Right lung (tissue), 5 donors: ENCODE data around the gene ABHD6. TPM values are rescaled to one million over a fixed set of nuclear protein-coding genes. Genes with fewer than 3 reads are reported as not detected.
"Not testable (repeated sequence)": the region's sequence is repeated elsewhere in the genome, so short reads cannot be mapped to it uniquely, and the experiment has no call there.

Experiments used
- DNase-seq, 2 donors: peaks; one replicate each; pipeline ENCODE4 v3.0.0-alpha.2; 2013
- polyA plus RNA-seq, 5 donors: library from polyadenylated mRNA; unstranded; fragments of 120-200 nt; gene quantifications; one replicate each; pipeline versions ENCODE4 v1.2.1 to v1.2.3, GENCODE V29; 2013; ENCODE audit warnings: inconsistent platforms in 1 of 5, low replicate concordance in 1 of 5; ENCODE audit not compliant: insufficient read length in 5 of 5, insufficient read depth in 1 of 5

ABHD6 gene
- polyA plus RNA-seq, 5 donors: 5.7 to 8.4 (median 7.2) TPM

DNA sequence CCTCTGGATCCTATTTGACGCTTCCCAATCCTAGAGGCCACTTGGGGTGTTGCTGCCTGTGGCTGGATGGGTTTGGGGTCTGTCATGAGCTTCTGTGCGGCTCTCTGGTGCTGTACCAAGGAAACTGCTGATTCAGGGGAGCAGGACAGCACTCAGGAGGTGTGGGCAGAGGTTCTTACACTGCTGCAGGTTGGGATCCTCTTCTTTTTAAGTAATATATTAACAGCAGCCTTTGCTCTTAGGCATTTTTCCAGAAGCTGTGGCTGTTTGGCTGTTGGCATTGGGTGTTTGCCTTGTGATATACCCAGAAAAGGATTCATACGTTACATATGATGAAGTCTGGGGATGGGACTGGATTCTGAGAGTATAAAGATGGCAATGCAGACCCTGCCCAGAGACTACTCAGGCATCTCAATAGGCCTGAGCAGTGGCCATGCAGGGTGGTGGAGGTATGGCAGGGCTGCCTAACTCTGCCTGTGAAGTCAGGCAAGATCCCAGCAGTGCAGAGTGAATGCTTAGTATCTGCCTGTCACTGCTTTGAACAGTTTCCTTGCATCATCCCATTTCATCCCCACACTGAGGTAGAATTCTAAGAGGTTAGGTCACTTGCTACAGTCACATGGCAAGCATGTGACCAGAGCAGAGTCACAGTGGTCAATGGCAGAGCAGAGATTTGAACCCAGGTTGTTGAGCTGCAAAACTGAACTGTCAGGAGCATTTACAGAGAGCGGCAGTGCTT, 3.9 kb downstream of the ABHD6 start:
- no peak for DNase-seq

DNA sequence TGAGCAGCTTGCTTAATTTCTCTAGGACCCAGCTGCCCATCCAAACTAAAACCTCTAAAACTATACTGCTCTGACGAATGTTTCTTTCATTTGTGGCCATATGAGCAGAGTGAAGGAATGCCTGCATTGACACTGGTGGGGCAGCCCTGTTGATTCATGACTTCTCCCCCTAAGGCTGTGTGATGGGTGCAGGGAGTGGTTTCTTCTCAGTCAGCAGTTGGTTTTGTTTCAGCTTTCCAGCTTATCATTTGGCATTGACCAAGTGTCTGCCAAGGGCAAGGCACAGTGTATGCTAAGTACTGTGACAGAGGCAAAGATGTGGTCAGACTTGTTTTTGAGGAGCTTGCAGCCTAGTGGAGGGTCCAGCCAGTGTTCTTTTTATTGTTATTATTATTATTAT, 4.7 kb downstream of the ABHD6 start:
- no peak for DNase-seq

DNA sequence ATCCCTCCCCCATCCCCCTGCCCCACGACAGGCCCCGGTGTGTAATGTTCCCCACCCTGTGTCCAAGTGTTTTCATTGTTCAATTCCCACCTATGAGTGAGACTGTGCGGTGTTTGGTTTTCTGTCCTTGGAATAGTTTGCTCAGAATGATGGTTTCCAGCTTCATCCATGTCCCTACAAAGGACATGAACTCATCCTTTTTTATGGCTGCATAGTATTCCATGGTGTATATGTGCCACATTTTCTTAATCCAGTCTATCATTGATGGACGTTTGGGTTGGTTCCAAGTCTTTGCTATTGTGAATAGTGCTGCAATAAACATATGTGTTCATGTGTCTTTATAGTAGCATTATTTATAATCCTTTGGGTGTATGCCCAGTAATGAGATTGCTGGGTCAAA, 5.3 kb downstream of the ABHD6 start:
- not testable (repeated sequence) for DNase-seq

DNA sequence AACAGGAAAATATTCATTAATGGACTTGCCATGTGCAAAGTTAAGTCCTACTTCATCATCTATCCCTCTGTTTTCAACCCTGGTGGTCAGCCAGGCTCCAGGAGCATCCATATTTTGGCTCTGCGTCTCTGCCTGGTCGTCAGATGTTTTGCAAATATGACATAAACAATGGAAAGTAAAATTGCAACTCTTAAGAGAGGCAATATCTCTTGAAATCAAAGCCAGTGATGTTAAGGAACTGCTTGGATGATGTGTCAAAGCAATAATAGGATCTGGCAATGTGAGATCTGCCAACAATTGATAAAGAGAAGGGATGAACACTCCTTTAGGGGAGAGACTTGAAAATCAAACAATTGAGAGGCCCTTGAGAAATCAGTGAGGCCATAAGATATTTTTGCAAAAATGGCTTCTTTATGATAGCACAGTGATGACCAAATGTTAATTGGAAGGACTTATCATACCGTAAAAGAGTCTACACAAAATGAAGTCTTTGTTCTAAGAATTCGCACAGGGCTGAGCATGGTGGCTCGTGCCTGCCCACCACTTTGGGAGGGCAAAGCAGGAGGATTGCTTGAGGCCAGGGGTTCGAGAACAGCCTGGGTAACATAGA, 6.5 kb downstream of the ABHD6 start:
- DNase-seq: peak in 1 of 2 donors; percentile 21

DNA sequence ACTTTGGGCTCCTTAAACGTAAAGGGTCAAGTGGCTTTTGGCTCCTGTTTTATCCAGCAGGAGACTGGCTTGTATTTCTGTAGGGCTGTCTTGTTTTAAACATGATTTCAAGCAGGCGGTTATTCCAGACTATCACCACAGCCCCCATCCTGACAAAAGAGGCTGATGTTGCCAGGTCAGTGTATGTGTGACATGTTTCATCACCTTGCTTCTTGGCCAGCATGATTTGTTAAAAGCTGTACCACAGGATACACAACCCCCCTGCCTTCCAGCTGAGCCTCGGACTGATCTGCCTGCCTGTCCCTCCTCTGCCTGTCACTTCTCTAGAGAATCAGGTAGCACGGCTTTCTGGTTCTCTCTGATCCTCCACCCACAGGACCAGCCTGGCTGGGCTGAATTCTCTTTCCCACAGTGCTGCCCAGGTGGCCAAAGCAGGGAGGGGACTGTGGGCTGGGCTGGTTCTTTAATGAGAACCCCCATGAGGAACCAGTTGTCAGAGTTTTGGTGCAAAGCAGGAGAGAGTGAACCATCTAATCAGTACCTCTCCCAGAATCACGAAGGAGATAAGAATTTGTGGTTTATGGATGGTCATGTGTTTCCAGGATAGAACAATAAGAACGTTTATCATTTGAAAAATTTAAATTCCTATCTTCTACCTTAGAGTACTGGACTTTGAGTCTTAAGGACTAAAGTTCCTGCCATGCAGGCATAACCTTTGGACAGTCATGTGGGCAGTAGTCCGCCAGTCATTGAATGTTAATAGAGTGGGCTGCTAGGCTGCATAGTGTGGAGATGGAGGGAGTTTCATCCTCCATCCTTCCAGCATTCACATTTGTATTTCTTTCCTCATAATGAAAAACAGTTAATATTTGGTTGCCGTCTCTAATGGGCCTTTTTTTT, 8.8 kb downstream of the ABHD6 start:
- no peak for DNase-seq

DNA sequence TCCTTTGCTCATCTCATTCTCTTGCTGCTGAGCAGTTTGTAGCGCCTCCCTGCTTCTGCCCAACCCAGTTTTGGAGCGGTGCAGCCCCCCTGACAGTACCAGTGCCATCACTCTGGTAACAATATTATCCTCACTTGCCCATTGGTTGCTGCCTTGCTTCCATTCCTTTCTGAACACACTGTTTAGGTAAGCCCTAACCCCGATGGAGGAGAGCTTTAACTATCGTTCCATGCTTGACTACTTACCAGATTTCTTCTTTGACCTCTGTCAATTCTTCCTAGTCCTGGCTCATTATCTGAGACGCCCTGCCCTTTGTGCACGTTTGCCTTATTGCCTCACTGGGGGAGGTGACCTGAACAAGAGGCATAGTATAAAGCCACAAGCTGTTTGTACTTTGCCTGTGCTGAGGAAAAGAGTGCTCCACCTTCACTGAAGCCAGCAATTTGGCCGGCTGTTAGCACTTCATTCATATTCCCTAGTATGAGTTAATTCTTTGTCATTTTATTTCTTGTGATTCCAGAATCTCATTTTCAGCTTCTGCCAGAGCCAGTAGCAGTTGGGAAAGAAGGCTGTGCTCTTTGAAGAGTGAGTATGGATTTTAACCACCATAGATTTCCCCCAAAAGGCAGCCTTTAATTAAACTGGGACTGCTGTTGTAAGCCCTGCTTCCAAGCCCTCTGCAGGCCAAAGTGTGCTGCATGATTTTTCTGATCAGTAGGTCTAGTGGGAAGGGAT, 11.9 kb downstream of the ABHD6 start:
- DNase-seq: peak in 1 of 2 donors; percentile 7

DNA sequence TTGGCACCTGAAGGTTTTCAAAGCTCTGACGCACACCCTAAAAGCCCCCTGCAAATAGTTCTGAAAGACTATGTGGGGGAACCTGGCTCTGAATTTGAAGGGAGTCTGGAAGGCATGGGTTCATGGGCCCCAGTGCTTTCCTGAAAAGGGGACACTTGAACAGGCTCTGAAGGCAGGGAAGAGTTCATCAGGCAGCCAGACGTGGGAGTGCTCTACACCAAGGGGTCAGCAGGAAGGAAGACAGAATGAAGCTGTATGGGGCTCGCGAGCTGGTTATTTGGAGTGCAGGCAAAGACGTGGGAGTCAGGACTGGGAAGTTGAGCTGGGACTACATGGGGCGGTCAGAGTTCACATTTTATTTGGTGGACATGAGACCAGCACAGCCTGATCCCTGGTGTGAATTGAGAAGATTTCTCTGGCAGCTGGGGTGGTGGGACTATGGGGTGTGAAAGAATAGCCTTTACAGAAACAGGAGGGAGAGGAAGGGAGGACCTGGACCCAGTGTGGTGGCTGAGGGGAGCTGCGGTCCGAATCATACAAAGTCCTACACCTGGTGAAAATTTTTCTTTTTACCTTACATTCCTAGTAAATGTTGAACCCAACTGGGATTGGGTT, 12.6 kb downstream of the ABHD6 start:
- DNase-seq: no peak

DNA sequence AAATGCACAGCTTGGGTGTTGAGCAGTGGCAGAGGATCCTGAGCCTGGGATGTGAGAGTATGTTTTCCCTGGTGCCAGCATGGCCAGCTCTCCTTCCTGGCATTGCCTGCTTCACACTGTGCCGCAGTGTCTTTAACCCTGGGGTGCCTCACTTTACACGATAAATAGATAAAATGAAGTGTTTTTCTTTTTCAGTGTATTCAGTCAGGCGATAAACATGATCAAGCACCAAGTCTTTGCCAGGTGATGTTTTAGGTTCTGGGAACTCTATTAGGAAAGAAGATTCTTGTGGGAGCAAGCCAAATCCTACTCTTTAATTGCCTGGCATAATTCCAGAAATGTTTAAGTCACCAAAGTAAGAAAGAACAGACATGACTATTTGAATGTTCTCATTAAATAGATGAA, 14.0 kb downstream of the ABHD6 start:
- DNase-seq: no peak

DNA sequence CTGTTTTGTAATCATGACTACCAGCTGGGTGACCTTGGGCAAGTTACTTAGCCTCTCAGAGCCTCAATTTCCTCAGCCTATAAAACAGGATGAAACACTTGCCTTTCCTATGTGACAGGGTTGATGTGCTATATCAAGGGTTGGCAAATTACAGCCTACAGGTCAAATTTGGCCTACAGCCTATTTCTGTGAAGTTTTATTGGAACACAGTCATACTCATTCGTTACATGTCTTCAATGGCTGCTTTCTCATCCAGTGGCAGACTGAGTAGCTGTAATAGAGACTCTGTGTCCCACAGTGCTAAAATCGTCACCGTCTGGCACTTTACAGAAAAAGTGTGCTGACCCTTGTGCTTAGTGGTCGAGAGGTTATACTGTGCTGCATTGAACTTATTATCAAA, 16.6 kb downstream of the ABHD6 start:
- no peak for DNase-seq

DNA sequence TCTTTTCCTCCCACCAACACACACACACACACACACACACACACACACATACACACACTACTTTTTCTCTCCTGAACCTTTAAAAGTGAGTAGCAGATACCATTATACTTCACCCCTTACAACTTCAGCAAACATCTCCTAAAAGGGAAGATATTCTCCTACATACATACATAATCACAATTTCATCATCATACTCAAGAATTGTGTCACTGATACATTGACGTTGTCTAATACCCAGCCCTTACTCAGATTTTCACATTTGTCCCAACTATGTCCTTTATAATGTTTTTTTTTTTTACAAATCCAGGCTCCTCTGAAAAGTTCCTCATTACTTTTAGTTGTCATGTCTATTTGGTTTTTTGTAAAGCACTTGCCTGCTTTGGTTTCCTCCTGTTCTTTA, 18.5 kb downstream of the ABHD6 start:
- DNase-seq: no peak

DNA sequence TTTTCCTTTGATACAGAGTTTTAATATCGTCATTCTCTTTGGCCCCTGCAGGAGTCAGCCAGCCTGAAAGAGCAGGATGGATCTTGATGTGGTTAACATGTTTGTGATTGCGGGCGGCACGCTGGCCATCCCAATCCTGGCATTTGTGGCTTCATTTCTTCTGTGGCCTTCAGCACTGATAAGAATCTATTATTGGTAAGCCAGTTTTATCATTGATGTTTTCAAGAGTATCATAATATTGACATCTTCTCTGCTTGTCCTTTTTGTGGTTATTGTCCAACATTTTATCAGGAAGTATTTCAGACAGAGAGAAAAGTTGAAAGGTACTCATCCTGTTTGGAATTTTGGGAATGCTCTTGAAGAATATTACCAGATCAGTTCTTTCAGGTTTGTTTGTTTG, 18.9 kb downstream of the ABHD6 start:
- no peak for DNase-seq

DNA sequence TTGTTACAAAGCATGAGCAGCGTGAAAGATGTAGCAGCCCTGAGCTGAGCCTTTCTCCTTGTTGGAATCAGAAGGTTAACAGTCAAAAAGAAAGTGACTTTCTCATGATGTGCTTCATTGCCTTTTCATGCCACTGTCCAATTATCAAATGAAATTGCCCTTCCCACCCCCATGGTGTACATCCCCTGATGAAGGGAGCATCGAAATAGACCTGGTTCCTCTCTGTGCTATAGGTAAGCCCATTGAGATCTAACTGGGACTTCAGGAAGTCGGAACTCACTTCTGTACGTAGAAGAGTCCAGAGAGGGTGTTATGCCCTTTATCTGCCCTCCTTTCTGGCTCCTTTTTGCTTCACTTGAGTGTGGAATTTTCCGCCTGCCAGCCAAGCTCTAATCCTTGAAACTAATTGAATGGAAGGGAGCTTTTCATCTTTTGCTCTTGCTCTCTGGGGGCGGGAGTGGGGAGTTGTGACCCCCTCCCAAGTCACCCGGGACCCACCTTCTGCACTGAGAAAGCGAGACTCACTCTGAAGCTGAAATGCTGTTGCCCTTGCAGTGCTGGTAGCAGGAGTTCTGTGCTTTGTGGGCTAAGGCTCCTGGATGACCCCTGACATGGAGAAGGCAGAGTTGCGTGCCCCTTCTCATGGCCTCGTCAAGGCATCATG, 20.9 kb downstream of the ABHD6 start:
- no peak for DNase-seq

DNA sequence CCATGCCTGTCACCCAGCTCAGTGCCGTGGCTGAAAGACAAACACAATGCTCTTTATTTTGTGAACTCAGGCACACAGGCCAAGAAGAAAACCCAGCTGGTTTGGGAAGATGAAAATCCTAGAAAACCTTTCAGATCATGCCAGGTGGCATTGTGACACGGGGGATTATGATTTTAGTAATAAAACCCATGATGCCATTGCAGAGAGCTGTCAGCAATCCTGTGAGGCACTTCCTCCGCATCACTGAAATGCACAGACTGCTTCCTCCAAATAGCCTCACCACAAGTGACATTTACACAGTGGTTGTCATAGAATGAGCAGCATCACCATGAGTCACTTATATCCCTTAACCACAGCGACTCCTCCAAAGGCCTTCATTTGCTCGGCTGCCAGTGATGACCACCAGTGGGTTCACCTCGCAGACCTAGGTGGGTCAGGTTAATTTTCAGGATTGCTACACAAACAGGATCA, 22.7 kb downstream of the ABHD6 start:
- no peak for DNase-seq

DNA sequence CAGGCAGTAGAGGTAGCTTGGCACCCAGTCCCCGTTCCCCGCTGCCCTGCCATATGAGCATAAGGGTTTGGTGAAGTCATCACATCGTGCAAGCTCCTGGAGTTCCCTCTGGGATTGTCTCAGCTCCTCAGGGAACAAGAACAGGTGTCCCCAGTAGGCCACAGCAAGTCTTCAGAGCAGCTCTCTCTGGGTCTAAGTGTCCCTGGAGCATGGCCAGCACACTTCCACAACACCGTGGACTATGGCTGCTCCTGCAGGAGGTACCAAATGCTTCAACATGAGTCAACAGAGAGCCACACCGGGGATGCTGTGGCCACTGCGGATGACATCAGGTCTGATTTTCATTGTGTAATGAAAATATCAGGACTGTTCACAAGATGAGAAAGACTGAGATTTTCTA, 23.1 kb downstream of the ABHD6 start:
- no peak for DNase-seq

DNA sequence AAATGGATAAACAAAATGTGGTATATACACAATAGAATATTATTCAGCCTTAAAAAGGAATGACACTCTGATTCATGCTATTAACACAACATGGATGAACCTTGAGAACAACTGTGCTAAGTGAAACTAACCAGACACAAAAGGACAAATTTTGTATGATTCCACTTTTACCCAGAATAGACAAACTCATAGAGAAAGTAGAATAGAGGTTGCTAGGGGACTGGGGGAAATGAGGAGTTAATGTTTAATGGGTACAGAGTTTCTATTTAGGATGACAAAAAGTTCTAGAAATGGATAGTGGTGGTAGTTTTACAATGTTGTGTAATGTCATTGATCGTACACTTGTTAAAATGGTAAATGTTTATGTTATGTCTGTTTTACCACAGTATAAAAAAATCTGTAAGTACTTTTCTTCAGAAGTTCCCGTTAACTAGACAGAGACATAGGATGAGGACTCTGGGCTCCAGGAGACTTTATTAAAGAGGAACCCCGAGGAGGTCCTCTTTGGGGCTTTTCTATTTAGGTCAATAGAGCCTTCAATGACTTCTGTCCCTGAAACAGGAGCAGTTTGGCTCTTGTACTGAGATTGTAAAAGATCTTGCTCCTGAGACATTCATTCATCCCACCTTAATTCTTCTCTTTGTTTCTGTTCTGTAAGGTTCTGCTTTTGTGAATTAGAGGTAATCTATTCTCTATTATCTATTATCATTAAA, 24.5 kb downstream of the ABHD6 start:
- DNase-seq: no peak

DNA sequence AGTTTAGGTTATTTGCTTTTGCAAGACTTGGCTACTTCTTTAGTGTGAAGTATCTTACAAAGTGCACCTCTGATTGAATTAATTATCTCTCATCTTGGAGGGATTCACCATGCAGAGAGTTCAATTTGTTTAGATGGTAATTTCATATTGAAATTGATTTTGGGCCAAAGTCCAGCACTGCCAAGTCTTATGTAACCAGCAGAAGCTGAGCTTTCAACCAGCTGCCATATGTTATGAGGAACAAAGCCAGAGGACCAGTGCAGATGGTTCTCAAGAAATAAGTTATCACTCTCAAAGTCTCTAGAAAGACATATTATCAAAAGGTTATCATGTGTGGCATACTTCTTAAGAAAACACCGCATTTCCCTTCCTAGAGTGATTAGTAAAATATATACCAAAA, 29.0 kb downstream of the ABHD6 start:
- DNase-seq: peak; percentile 15 to 34

DNA sequence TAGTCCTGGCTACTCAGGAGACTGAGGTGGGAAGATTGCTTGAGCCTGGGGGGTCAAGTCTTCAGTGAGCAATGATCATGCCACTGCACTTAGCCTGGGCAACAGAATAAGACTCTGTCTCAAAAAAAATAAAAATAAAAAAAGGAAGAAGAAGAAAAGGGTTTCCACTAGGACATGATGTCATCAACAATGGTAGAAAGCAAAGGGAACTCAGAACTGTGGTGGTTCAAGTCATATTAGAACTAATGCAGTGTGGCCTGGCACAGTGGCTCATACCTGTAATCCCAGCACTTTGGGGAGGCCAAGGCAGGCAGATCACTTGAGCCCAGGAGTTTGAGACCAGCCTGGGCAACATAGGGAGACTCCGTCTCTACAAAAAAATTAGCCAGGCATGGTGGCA, 30.0 kb downstream of the ABHD6 start:
- not testable (repeated sequence) for DNase-seq

DNA sequence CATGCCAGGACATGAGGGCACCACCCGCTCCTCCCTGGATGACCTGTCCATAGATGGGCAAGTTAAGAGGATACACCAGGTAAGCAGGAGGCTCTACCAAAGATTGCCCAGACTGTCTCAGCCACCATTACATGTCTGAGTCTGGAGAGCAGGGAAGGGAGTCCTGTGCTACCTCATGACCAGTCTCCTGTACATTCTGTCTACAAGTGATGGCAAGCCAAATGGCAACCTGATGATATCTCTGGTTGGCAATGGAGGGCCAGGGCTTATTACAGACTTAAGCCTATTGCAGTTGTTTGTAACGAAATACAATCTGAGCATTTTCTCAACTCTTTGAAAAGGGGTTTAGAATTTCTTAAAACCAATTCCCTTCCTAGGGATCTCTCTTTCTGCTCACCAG, 31.8 kb downstream of the ABHD6 start:
- no peak for DNase-seq

DNA sequence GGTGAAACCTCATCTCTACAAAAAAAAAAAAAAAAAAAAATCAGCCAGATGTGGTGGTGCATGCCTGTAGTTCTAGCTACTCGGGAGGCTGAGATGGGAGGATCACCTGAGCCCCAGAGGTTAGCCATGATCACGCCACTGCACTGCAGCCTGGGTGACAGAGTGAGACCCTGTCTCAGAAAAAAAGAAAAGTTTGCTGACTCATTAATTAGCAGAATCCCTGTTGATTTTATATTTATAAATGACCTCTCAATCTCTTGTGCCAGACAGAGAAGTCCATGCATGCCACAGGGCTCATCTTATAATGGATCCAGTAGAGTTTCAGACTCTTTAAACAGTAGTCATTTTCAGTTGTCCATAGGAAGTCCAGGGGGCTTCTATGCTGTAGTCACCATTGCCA, 32.9 kb downstream of the ABHD6 start:
- DNase-seq: no peak

DNA sequence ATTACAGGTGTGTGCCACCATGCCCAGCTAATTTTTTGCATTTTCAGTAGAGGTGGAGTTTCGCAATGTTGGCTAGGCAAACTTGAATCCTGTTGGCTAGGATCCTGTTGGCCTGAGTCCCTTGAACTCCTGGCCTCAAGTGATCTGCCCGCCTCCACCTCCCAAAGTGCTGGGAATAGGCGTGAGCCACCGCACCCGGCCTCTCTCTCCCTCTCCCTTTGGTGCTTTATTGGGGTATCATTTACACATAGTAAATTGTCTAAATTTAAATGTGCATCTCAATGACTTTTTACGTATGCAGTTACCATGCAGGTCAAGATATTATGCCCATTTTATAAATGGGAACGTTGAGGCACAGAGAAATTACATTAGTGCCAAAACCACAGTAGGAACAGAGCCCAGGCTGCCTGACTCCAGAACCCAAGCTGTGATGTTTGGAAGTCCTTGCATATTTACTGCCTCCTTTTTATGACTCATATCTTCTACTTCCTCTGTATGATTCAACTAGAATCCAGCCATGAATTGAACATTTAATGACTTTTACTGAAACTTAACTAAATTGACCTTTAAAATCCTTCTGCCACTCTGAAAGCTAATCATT, 34.4 kb downstream of the ABHD6 start:
- DNase-seq: no peak
